HAP-1 (cell line): ENCODE results near the gene UCP2.

ENCODE experiments used
- DNase-seq, 2 experiments: peaks; one replicate each; pipeline ENCODE4 v3.0.0-alpha.2; 2016 to 2020; ENCODE audit warnings: low spot score in 2 of 2
- H3K27me3 ChIP-seq: fragments of 250-450 bp; sonication (Bioruptor Pico); 2 replicates; pipeline ENCODE4 v1.5.1; 2020; ENCODE audit warnings: low read depth, mild to moderate bottlenecking, moderate library complexity
- H3K36me3 ChIP-seq: fragments of 250-450 bp; sonication (Bioruptor Pico); replicated peaks from 2 replicates; pipeline ENCODE4 v1.5.1; 2020; ENCODE audit warnings: mild to moderate bottlenecking
- H3K4me1 ChIP-seq: fragments of 250-450 bp; sonication (Bioruptor Pico); 2 replicates; pipeline ENCODE4 v1.5.1; 2020; ENCODE audit warnings: mild to moderate bottlenecking
- H3K4me3 ChIP-seq: fragments of 250-450 bp; sonication (Bioruptor Pico); 2 replicates; pipeline ENCODE4 v1.5.1; 2020; ENCODE audit warnings: mild to moderate bottlenecking, moderate library complexity
- H3K9me3 ChIP-seq: fragments of 250-450 bp; sonication (Bioruptor Pico); 2 replicates; pipeline ENCODE4 v1.5.1; 2020; ENCODE audit warnings: mild to moderate bottlenecking, moderate library complexity
- in situ Hi-C: fragments of 300-500 bp; cut with MboI; formaldehyde crosslinking; loops from 3 replicates; pipeline ENCODE4 v1.14.3; 2020; ENCODE audit warnings: low sequenced_read_pairs, inconsistent platforms, mixed read lengths

The UCP2 gene

GRCh38 chr11:74015919-74016684 lies 33.5 kb upstream of the UCP2 start:
- Histone ChIP-seq H3K4me1 (no peaks in the 10 kb centered on the region), H3K36me3 (peaks cover 3% of the 10 kb centered on the region), H3K27me3 (no peaks in the 10 kb centered on the region), H3K9me3 (no peaks in the 10 kb centered on the region), H3K4me3 (no peak overlapping the region)
- no peak for DNase-seq
- in situ Hi-C loops, result no loop called here

DNA sequence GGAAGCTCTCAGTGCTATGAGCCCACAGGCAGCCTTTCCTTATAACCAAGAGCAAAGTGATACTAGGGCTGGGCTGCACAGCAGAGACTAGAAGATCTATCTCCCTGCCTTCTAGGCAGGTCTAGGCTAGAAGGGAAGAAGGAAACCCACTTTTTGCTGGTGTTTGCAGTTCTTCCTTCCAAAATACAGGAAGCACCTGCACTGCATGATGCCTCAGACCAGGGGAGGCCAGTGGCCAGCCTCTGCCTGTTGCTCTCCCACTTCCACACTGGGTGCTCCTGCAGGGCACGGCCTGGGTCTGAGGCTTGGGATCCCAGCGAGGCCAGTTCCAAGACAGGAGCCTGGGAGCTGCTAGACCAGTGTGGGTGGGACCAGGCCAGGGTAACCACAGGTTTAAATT lies 32.2 kb upstream of the UCP2 start:
- peaks cover 3% of the 10 kb centered on the region; the same call in 1 of the 2 replicates for H3K36me3 ChIP-seq
- no peaks in the 10 kb centered on the region for H3K9me3 ChIP-seq
- no peaks in the 10 kb centered on the region for H3K27me3 ChIP-seq
- no peak overlapping the region for H3K4me3 ChIP-seq
- H3K4me1 ChIP-seq, result no peaks in the 10 kb centered on the region
- in situ Hi-C loops, result no loop called here
- DNase-seq, result no peak

GRCh38 chr11:74013141-74013540 lies 30.5 kb upstream of the UCP2 start:
- Histone ChIP-seq H3K4me1 (no peaks in the 10 kb centered on the region), H3K4me3 (no peak overlapping the region), H3K27me3 (no peaks in the 10 kb centered on the region), H3K36me3 (peaks cover 3% of the 10 kb centered on the region; the same call in 1 of the 2 replicates), H3K9me3 (no peaks in the 10 kb centered on the region)
- no peak for DNase-seq
- in situ Hi-C loops, result no loop called here

GRCh38 chr11:74012074-74012809 lies 29.6 kb upstream of the UCP2 start:
- no peak for DNase-seq
- Histone ChIP-seq H3K4me1 (no peaks in the 10 kb centered on the region), H3K9me3 (no peaks in the 10 kb centered on the region), H3K27me3 (no peaks in the 10 kb centered on the region), H3K4me3 (no peak overlapping the region), H3K36me3 (peaks cover 3% of the 10 kb centered on the region; the same call in 1 of the 2 replicates)
- in situ Hi-C loops, result no loop called here

DNA sequence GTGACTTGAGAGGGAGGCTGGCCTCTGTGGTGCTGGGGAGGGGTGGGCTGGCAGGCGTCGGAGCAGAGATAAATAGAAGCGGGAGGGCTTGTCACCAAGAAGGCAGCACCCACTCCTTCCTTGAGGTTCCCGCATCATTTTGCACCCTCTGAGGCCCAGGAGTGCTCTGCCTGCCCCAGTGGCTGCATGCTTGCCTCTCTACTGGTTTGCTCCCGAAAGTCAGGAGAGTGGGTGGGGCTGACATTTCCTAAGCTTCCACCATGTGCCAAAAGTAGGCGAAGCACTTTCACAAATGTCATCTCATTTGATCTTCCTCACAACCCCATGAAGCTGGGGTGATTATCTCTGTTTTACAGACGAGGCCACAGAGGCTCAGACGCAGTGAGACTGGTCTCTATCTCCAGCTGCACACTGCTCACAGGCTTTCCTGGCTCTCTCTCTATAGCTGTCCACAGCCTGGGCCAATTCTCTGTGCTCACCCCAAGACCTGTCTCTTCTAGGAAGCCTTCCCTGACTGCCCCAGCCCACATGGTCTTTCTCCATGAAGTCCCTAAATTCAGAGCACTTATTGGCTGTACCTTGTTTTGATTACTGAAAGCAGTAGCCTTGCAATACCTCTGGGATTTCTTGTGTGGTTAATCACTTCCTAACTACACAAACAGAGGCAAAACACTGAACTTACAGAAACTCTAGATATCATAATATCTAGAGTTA lies 28.9 kb upstream of the UCP2 start:
- Histone ChIP-seq H3K36me3 (peaks cover under 1% of the 10 kb centered on the region; the same call in 1 of the 2 replicates), H3K4me3 (no peak overlapping the region), H3K27me3 (no peaks in the 10 kb centered on the region), H3K9me3 (no peaks in the 10 kb centered on the region), H3K4me1 (no peaks in the 10 kb centered on the region)
- no peak for DNase-seq
- in situ Hi-C loops, result no loop called here

- in situ Hi-C loops, result no loop called here
- no peaks in the 10 kb centered on the region for H3K36me3 ChIP-seq
- H3K4me3 ChIP-seq, result no peak overlapping the region
- no peak for DNase-seq
- no peaks in the 10 kb centered on the region for H3K4me1 ChIP-seq
- H3K9me3 ChIP-seq, result no peaks in the 10 kb centered on the region
- H3K27me3 ChIP-seq, result no peaks in the 10 kb centered on the region
Measured at GRCh38 chr11:74010306-74011300, 28.0 kb upstream of the UCP2 start.

- no peaks in the 10 kb centered on the region for H3K4me1 ChIP-seq
- no peaks in the 10 kb centered on the region for H3K36me3 ChIP-seq
- H3K4me3 ChIP-seq, result no peak overlapping the region
- no peaks in the 10 kb centered on the region for H3K9me3 ChIP-seq
- H3K27me3 ChIP-seq, result no peaks in the 10 kb centered on the region
- in situ Hi-C loops, result no loop called here
- no peak for DNase-seq
Measured at GRCh38 chr11:74009675-74010305, 27.1 kb upstream of the UCP2 start.

GRCh38 chr11:74009230-74009547 lies 26.5 kb upstream of the UCP2 start:
- in situ Hi-C loops, result no loop called here
- Histone ChIP-seq H3K36me3 (no peaks in the 10 kb centered on the region), H3K4me1 (no peaks in the 10 kb centered on the region), H3K9me3 (no peaks in the 10 kb centered on the region), H3K4me3 (no peak overlapping the region), H3K27me3 (no peaks in the 10 kb centered on the region)
- no peak for DNase-seq

DNA sequence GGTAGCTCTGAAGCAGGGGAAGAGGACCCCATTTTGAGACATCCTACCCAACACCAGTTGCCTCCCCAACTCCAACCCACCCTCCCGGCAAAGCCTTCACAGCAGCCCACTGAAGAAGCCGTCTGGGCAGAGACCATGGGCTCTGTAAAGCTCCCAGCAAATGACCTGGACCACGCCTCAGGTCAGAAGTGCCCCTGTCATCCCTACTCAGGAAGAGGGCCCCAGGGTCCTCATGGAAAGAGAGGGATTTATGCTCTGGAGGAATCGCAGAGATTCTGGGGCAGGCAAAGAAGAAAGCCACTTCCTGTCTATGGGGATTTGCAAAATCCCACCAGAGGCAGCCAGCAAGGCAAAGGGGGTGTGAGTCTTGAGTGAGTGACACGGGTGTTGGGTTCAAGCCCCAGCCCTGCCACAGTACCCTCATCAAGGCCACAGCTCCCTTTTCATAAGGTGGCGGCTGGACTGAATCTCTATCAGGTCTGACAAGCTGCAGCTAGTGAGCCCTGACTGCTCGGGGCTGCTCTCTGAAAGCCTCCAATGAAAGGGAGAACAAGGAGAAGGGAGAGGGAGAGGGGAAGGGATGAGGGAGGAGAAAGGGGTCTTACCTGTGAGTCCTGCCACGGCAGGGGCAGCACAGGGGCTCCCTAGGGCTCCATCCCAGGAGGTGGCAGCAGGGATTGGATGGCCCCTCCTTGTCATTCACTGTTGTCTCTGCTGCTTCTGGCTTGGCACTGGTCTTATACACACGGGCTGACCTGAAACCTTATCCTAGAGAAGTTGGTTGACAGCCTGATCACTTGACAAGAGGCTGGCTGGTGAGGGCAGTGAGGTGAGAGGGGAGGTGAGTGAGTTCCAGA lies 26.0 kb upstream of the UCP2 start, which contains the start of gene UCP3:
Gene UCP3, minus strand, starts transcription at position 713 of the 857 bp plus-strand sequence. CDS start 2,043 bp downstream, outside the sequence.
- H3K4me1 ChIP-seq, result no peaks in the 10 kb centered on the region
- no peak within 1 kb of the TSS for H3K4me3 ChIP-seq
- in situ Hi-C loops, result no loop called here
- H3K27me3 ChIP-seq, result no peaks in the 10 kb centered on the region
- no peaks in the 10 kb centered on the region for H3K9me3 ChIP-seq
- H3K36me3 ChIP-seq, result no peaks in the 10 kb centered on the region
- DNase-seq, result no peak

GRCh38 chr11:74007691-74008372 lies 25.2 kb upstream of the UCP2 start:
- in situ Hi-C loops, result no loop called here
- Histone ChIP-seq H3K9me3 (no peaks in the 10 kb centered on the region), H3K36me3 (no peaks in the 10 kb centered on the region), H3K4me3 (no peak overlapping the region), H3K27me3 (no peaks in the 10 kb centered on the region), H3K4me1 (no peaks in the 10 kb centered on the region)
- no peak for DNase-seq

DNA sequence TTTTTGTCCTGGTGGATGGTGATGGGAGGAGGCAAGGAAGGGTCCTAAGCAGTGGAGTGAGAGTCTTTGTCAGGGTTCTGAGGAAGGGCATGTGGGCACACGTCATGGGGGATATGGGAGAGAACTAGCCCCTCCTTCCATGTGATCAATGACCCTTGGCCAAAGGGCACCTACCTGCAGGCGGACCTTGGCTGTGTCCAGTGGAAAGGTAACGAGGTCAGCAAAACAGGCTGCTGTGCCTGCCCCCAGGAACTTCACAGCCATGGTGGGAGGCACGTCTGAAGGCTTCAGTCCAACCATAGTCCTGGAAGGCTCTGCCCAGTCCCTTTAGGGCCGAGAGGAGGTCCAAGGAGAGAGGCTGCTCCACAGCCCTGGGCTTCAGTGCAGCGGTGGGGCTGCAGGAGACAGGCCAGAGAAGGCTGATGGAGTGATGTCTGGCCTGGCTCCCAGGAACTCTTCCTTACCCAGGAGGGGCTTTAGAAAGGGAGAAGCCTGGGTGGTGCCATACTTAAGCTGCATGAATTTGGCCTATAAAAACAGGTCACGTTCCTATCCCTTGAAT lies 24.2 kb upstream of the UCP2 start:
- DNase-seq, result no peak
- in situ Hi-C loops, result no loop called here
- Histone ChIP-seq H3K9me3 (no peaks in the 10 kb centered on the region), H3K4me3 (no peak overlapping the region), H3K36me3 (no peaks in the 10 kb centered on the region), H3K27me3 (no peaks in the 10 kb centered on the region), H3K4me1 (no peaks in the 10 kb centered on the region)
